Central memory CD8-positive, alpha-beta T cell (primary cell): ENCODE data around the gene GPN3.

Experiments
- ATAC-seq: fragments of 150-1000 bp; cut with Tn5 transposase; replicated peaks from 2 replicates; pipeline ENCODE4 v1.10.0; 2022; ENCODE audit warnings: mild to moderate bottlenecking, moderate FRiP score, moderate number of reproducible peaks; ENCODE audit not compliant: poor library complexity, severe bottlenecking; ENCODE audit errors: extremely low read depth
- DNase-seq, 2 donors: peaks; one replicate each; pipeline ENCODE4 v3.0.0; 2021; ENCODE audit warnings: low spot score in 2 of 2
- H3K27ac Mint-ChIP-seq: one replicate; pipeline ENCODE4 v1.8.0; 2022; ENCODE audit warnings: low read depth, mild to moderate bottlenecking, moderate library complexity, mixed read lengths
- H3K27me3 Mint-ChIP-seq: one replicate; pipeline ENCODE4 v1.8.0; 2022; ENCODE audit warnings: mixed read lengths
- H3K36me3 Mint-ChIP-seq: one replicate; pipeline ENCODE4 v1.8.0; 2022; ENCODE audit warnings: mild to moderate bottlenecking, moderate library complexity, mixed read lengths; ENCODE audit not compliant: insufficient read depth
- H3K4me1 Mint-ChIP-seq: one replicate; pipeline ENCODE4 v1.8.0; 2022; ENCODE audit warnings: mixed read lengths
- H3K4me3 Mint-ChIP-seq: one replicate; pipeline ENCODE4 v1.8.0; 2022; ENCODE audit warnings: mild to moderate bottlenecking, moderate library complexity, mixed read lengths
- H3K9me3 Mint-ChIP-seq: one replicate; pipeline ENCODE4 v1.8.0; 2022; ENCODE audit warnings: mixed read lengths

The GPN3 gene

DNA sequence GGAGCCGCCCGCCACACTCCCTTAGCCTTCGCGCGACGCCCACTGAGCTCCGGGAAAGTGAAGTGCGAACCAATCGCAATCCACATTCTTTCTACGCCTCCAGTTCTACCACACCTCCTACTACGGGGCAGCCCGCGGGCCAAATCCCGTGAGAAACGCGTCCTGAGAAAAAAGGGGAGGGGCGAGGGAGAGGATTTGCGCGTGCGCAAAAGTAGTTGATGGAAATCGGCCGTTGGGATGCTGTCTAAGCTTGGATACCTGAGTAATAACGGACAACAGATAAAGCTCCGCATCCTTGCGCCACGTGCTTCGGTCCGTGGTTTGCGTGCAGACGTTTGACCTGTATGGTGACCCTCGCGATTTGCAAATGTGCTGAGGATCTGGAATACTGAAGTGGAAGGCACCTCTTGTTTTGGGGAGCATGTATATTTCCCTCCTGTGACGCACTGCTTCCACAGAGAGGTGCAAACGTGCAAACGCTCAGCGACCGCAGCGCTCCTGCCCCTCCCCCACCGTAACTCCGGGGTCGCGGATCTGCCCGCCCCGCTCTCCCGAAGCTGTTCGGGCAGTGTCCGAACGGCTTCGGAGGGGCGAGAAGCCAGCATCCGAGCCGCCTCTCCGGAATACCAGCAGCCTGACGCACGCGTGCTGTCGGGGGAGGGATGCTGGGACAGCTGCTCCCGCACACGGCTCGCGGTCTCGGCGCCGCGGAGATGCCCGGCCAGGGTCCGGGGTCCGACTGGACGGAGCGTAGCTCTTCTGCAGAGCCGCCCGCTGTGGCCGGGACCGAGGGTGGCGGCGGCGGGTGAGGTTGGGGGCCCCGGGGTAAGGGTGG, at the start of gene GPN3, which contains the start of gene FAM216A:
TSS of gene GPN3 (minus strand) at position 44 of the 835 bp plus-strand sequence. CDS start 54 bp downstream, outside the sequence.
TSS of gene FAM216A (plus strand) at position 632 of the 835 bp plus-strand sequence. CDS start at position 663, 31 bp downstream.
- peaks cover 26% of the 10 kb centered on the region for H3K4me1 Mint-ChIP-seq
- ATAC-seq: peak; percentile 82
- peak within 1 kb of the TSS; percentile 93 for H3K27ac Mint-ChIP-seq
- peak within 1 kb of the TSS; percentile 88 for H3K4me3 Mint-ChIP-seq
- H3K27me3 Mint-ChIP-seq: no peaks in the 10 kb centered on the region
- peak; percentile 88 to 93 for DNase-seq
- H3K36me3 Mint-ChIP-seq: peaks cover 21% of the 10 kb centered on the region
- no peaks in the 10 kb centered on the region for H3K9me3 Mint-ChIP-seq

DNA sequence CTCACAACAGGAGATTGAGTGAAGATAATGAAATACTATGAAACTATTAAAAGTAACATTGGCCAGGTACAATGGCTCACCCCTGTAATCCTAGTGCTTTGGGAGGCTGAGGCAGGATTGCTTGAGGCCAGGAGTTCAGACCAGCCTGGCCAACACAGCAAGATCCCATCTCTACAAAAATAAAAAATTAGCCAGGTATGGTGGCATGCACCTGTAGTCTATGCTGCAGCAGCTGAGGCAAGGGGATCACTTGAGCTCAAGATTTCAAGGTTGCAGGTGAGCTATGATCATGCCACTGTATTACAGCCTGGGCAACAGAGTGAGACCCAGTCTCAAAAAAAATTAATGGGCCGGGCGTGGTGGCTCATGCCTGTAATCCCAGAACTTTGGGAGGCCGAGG, 48.9 kb upstream of the GPN3 start:
- ATAC-seq (no peak), DNase-seq (no peak)
- H3K9me3 Mint-ChIP-seq: no peaks in the 10 kb centered on the region
- no peak overlapping the region for H3K27ac Mint-ChIP-seq
- H3K36me3 Mint-ChIP-seq: no peaks in the 10 kb centered on the region
- H3K4me3 Mint-ChIP-seq: no peak overlapping the region
- H3K4me1 Mint-ChIP-seq: no peaks in the 10 kb centered on the region
- no peaks in the 10 kb centered on the region for H3K27me3 Mint-ChIP-seq

DNA sequence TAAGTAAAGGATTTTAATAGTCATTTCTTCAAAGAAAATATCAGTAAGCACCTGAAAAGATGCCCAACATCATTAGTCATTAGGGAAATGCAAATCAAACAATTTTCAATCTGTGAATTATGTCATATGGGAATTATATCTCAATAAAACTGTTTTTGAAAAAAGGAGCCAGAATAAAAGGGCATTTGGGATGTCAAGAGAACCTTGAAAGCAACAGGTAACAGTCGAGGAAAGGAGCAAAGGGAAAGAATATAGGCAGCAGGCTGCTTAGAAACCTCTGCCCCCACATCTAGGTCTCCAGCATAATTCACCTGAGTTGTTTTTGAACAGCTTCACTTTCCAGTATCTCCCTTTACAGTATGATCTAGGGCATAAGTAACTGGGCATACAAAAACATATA, 46.3 kb upstream of the GPN3 start:
- H3K4me3 Mint-ChIP-seq: no peak overlapping the region
- H3K27me3 Mint-ChIP-seq: no peaks in the 10 kb centered on the region
- ATAC-seq: no peak
- no peak overlapping the region for H3K27ac Mint-ChIP-seq
- H3K4me1 Mint-ChIP-seq: no peaks in the 10 kb centered on the region
- no peak for DNase-seq
- no peaks in the 10 kb centered on the region for H3K36me3 Mint-ChIP-seq
- H3K9me3 Mint-ChIP-seq: no peaks in the 10 kb centered on the region

DNA sequence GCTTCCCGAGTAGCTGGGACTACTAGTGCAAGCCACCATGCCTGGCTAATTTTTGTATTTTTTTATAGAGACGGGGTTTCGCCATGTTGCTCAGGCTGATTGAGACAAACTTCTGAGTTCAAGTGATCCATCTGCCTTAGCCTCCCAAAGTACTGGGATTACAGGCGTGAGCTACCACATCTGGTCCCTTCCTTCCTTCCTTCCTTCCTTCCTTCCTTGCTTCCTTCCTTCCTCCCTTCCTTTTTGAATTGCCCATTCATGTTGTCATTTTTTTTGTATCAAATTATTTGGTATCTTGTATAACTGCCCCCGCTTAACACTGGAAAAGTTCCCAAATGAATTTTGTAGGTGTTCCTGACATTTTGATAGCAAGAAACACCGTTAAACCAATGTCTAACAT, 45.8 kb upstream of the GPN3 start:
- Mint-ChIP-seq H3K27ac (no peak overlapping the region), H3K36me3 (no peaks in the 10 kb centered on the region), H3K4me3 (no peak overlapping the region), H3K4me1 (no peaks in the 10 kb centered on the region), H3K9me3 (no peaks in the 10 kb centered on the region), H3K27me3 (no peaks in the 10 kb centered on the region)
- DNase-seq (no peak), ATAC-seq (no peak)

DNA sequence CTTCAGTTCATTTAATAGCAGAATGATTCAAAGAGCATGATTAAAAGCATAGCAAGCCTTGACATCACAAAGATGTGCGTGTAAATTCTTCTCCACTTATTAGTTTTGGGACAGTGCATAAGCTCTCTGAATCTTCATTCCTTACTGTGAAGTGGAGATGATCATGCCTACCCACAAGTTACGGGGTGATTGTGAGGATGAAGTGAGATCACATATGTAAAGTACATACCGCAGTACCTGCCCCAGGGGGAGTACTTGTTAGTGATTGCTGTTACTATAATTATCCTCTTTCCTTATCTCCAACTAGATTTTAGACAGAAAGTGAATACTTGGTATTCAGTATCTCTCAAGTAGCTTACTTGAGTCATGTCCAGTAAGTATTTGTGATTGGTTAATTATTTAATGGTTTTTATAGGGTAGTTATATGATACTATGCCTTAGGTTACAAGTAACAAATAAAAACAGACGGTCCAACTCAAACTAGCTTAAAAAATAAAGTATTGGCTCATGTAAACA, 40.1 kb upstream of the GPN3 start:
- no peaks in the 10 kb centered on the region for H3K27me3 Mint-ChIP-seq
- no peaks in the 10 kb centered on the region for H3K9me3 Mint-ChIP-seq
- no peak for DNase-seq
- no peak for ATAC-seq
- H3K36me3 Mint-ChIP-seq: no peaks in the 10 kb centered on the region
- no peaks in the 10 kb centered on the region for H3K4me1 Mint-ChIP-seq
- no peak overlapping the region for H3K4me3 Mint-ChIP-seq
- H3K27ac Mint-ChIP-seq: no peak overlapping the region

DNA sequence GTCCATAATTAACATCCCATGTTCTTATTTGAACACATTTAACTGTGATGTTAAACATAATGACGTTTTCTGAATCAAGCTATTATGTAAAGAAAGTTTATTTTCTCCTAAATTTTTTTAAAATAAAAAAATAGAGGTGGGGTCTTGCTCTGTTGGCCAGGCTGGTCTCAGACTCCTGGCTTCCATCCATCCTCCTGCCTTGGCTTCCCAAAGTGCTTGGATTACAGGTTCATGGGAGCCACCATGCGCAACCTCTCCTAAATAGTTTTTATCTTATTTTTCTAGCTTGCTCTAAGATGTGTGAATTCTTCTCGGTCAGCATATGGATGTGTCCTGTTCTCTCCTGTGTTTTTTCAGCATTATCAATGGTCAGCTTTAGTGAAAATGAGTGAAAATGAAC, 37.3 kb upstream of the GPN3 start:
- ATAC-seq: no peak
- peaks cover 22% of the 10 kb centered on the region for H3K4me1 Mint-ChIP-seq
- DNase-seq: no peak
- H3K27me3 Mint-ChIP-seq: no peaks in the 10 kb centered on the region
- no peak overlapping the region for H3K4me3 Mint-ChIP-seq
- H3K36me3 Mint-ChIP-seq: peaks cover 15% of the 10 kb centered on the region
- no peak overlapping the region for H3K27ac Mint-ChIP-seq
- H3K9me3 Mint-ChIP-seq: no peaks in the 10 kb centered on the region

DNA sequence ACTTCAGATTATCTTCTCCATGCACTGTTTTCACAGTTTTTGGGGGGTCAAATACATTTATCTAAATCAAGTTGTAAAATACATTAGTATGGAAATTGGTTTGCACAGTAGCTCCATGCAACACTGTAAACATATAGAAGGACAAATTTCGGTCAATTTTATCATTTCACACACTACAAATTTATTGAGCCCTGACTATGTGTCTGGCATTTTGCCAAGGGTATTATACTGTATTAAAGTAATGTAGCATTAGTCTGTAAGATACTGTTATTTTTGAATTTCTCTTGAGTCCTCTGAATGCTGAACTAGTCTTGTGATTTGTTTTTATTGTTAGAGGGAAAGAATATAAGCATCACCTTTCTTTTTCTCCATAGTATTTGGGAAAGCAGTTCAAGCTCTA, 35.4 kb upstream of the GPN3 start:
- ATAC-seq (no peak), DNase-seq (no peak)
- no peaks in the 10 kb centered on the region for H3K27me3 Mint-ChIP-seq
- no peaks in the 10 kb centered on the region for H3K9me3 Mint-ChIP-seq
- H3K27ac Mint-ChIP-seq: no peak overlapping the region
- no peak overlapping the region for H3K4me3 Mint-ChIP-seq
- H3K36me3 Mint-ChIP-seq: peaks cover 17% of the 10 kb centered on the region
- peaks cover 35% of the 10 kb centered on the region for H3K4me1 Mint-ChIP-seq

DNA sequence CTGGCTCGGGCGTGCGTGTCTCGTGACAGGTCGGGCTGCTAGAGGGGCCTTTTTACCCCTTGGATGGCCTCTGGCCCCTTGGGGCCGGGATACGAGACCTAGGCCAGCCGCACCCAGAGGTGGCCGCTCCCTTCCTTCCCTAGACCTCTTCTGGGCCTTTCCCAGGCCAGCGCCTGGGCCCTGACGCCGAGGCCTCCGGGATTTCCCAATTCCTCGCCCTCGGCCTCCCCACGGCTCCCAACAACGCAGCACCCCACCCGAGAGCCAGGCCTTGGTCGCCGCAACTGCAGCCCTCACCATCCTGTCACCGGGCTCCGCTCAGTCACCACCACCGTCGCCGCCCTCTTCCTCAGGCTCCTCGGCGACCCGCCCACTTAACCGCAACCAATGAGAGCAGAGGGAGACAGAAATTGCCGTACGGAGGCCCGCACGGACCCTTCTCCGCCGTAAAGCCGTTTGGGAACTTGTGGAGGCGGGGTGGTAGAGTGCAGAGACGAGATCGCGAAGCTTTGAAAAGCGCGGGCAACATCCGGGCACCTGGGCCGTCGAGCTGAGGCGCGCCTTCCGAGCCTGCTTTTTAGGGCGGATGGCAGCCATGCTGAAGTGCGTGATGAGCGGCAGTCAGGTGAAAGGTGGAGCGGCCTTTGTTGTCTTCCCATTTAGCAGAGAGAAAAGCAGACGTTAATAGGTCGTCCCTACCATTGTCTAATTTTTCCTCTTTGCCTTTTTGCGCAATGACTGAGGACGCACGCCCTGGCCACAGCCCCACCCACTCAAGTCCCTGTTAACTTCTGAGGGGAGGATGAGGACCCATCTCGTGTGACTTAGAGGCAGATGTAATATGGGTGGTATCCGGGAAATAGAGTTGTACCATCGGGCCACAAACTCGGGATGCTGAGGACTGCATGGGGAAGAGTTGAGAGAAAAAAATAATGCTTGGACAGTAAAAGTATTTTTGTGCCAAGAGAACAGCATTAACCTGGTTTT, 34.0 kb upstream of the GPN3 start, which contains the start of the genes RAD9B and VPS29:
TSS of gene RAD9B (plus strand) at position 580 of the 987 bp plus-strand sequence. CDS start at position 587, 7 bp downstream.
TSS of gene VPS29 (minus strand) at position 360 of the 987 bp plus-strand sequence. CDS start at position 300, 60 bp downstream.
- DNase-seq (peak; percentile 96 to 99), ATAC-seq (peak; percentile 94)

DNA sequence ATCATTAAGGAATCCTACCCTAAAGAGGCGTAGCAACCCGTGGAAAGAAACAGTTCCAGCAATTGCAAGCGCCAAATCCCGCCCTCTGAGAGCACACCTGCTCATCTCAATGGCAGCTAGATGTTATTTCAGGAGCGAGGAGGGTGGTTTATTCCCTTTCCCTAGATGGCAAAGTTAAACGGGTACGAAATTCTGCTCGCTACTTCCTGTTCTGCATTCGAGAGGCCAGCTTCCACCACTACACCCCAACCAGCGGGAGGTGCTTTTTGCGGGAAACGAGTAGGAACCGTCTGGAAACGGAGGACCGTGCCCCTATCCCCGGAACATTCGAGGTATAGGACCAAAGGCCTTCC, 33.3 kb upstream of the GPN3 start:
- H3K4me3 Mint-ChIP-seq: peak overlapping the region; percentile 96
- DNase-seq (no peak), ATAC-seq (peak; percentile 12)
- H3K27ac Mint-ChIP-seq: peak overlapping the region; percentile 98
- H3K27me3 Mint-ChIP-seq: no peaks in the 10 kb centered on the region
- no peaks in the 10 kb centered on the region for H3K9me3 Mint-ChIP-seq
- H3K36me3 Mint-ChIP-seq: peaks cover 26% of the 10 kb centered on the region
- peaks cover 35% of the 10 kb centered on the region for H3K4me1 Mint-ChIP-seq

More for the DNA sequence above, 34.0 kb upstream of the GPN3 start, which contains the start of the genes RAD9B and VPS29:
- Mint-ChIP-seq H3K27me3 (no peaks in the 10 kb centered on the region), H3K36me3 (peaks cover 24% of the 10 kb centered on the region), H3K27ac (peak within 1 kb of the TSS; percentile 98), H3K9me3 (no peaks in the 10 kb centered on the region), H3K4me1 (peaks cover 35% of the 10 kb centered on the region), H3K4me3 (peak within 1 kb of the TSS; percentile 96)

DNA sequence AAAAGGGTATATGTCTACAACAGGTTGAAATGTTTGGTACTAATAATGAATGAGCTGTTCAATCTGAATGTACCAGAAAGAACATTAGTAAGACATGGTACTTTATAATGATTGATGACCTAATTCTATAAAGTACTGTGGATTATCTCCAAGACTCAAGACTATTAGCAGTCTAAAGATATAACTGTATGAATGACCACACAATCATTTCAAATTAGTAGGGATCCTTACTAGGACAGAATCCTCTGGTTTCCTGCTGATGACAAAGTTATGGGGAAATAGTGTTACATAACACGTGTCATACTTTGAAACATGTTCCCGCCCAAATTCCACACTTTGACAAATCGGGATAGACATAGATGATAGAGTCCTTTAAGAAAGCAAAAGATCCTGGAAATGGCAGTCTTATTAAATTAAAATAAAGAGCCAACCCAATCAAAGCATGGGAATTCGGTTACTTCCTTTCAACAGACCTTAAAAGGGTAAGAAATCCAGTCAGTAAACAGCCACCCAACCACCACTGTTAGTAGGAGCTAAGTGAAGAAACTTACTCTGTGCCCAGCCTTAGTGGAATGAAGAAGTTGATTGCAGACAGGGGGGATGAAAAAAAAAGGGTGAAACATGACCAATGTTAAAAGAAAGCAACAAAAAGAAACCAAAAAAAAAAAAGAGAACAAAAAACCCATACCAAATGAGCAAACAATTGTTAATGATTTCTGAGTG, 31.1 kb upstream of the GPN3 start:
- no peak for ATAC-seq
- Mint-ChIP-seq H3K36me3 (peaks cover 43% of the 10 kb centered on the region), H3K4me3 (peak overlapping the region; percentile 50), H3K27ac (peak overlapping the region; percentile 13), H3K9me3 (no peaks in the 10 kb centered on the region), H3K27me3 (no peaks in the 10 kb centered on the region), H3K4me1 (peaks cover 40% of the 10 kb centered on the region)
- DNase-seq: no peak

DNA sequence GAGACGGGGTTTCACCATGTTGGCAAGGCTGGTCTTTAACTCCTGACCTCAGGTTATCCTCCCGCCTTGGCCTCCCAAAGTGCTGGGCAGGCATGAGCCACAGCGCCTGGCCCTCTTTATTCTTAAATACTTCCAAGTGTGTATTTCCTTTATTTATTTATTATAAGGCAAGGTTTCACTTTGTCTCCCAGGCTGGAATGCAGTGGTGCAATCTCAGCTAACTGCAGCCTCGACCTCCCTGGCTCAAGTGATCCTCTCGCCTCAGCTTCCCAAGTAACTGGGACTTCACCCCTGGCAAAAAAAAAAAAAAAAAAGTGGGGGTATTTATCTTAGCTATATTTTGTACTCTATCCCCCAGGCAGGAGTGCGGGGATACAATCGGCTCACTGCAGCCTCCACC, 7.4 kb upstream of the GPN3 start:
- Mint-ChIP-seq H3K27me3 (no peaks in the 10 kb centered on the region), H3K27ac (no peak overlapping the region), H3K4me3 (no peak overlapping the region), H3K9me3 (no peaks in the 10 kb centered on the region), H3K36me3 (peaks cover 6% of the 10 kb centered on the region), H3K4me1 (peaks cover 5% of the 10 kb centered on the region)
- DNase-seq: no peak
- no peak for ATAC-seq

DNA sequence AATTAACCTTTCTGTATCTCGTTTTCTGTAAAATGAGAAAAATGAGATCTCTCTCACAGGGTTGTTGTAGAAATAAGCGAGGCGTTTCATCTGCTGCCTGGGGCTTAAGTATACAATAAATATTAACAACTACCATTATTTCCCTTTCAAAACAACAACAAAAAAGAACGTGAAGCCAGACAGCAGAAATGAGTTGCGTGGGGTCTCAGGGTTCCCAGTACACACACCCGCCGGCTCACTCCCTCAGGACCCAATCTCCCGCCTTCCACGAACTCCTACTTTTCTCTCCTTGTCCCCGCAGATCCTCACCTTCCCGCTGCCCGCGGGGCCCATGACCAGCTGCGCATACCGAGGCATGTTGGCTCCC, 227 bp downstream of the GPN3 start:
- H3K27me3 Mint-ChIP-seq: no peaks in the 10 kb centered on the region
- H3K4me1 Mint-ChIP-seq: peaks cover 26% of the 10 kb centered on the region
- H3K27ac Mint-ChIP-seq: peak overlapping the region; percentile 93
- H3K4me3 Mint-ChIP-seq: peak overlapping the region; percentile 88
- no peaks in the 10 kb centered on the region for H3K9me3 Mint-ChIP-seq
- DNase-seq (no peak), ATAC-seq (no peak)
- peaks cover 21% of the 10 kb centered on the region for H3K36me3 Mint-ChIP-seq
